ENCODE measurements around the gene SLC6A11.

The SLC6A11 gene

GRCh38 chr3:10957976-10958749 lies 142.1 kb downstream of the SLC6A11 start:
- no peak for DNase-seq

- no peak for DNase-seq
These were observed 144.2 kb downstream of the SLC6A11 start for GRCh38 chr3:10960255-10960654.

- no peak for DNase-seq
These were observed 145.9 kb downstream of the SLC6A11 start for GRCh38 chr3:10961921-10962320.

- no peak for DNase-seq
These were observed 146.5 kb downstream of the SLC6A11 start for GRCh38 chr3:10962481-10963036.

- no peak for DNase-seq
These were observed 148.6 kb downstream of the SLC6A11 start for GRCh38 chr3:10964537-10965167.

- DNase-seq, result no peak
These were observed 152.4 kb downstream of the SLC6A11 start for GRCh38 chr3:10968401-10968800.

- no peak for DNase-seq
These were observed 154.4 kb downstream of the SLC6A11 start for GRCh38 chr3:10970306-10970960.

GRCh38 chr3:10972072-10972782 lies 156.2 kb downstream of the SLC6A11 start:
- DNase-seq, result no peak

- no peak for DNase-seq
These were observed 157.1 kb downstream of the SLC6A11 start for GRCh38 chr3:10973046-10973595.

GRCh38 chr3:10974131-10974530 lies 158.1 kb downstream of the SLC6A11 start:
- DNase-seq, result no peak

GRCh38 chr3:10974746-10975375 lies 158.8 kb downstream of the SLC6A11 start:
- DNase-seq, result no peak

GRCh38 chr3:10975695-10976234 lies 159.7 kb downstream of the SLC6A11 start:
- no peak for DNase-seq

GRCh38 chr3:10976770-10977169 lies 160.7 kb downstream of the SLC6A11 start:
- DNase-seq, result no peak

- no peak for DNase-seq
These were observed 162.0 kb downstream of the SLC6A11 start for GRCh38 chr3:10977892-10978510.

GRCh38 chr3:10978956-10979355 lies 162.9 kb downstream of the SLC6A11 start:
- DNase-seq, result no peak

- no peak for DNase-seq
These were observed 164.3 kb downstream of the SLC6A11 start for GRCh38 chr3:10980312-10980711.

GRCh38 chr3:10981031-10981430 lies 165.0 kb downstream of the SLC6A11 start:
- DNase-seq, result no peak

GRCh38 chr3:10981961-10982360 lies 165.9 kb downstream of the SLC6A11 start:
- DNase-seq, result no peak

- no peak for DNase-seq
These were observed 166.8 kb downstream of the SLC6A11 start for GRCh38 chr3:10982782-10983181.

- no peak for DNase-seq
These were observed 167.3 kb downstream of the SLC6A11 start for GRCh38 chr3:10983219-10983916.

- no peak for DNase-seq
These were observed 168.4 kb downstream of the SLC6A11 start for GRCh38 chr3:10984371-10984896.
